Measurements from ENCODE around the gene GATA3.

DNA sequence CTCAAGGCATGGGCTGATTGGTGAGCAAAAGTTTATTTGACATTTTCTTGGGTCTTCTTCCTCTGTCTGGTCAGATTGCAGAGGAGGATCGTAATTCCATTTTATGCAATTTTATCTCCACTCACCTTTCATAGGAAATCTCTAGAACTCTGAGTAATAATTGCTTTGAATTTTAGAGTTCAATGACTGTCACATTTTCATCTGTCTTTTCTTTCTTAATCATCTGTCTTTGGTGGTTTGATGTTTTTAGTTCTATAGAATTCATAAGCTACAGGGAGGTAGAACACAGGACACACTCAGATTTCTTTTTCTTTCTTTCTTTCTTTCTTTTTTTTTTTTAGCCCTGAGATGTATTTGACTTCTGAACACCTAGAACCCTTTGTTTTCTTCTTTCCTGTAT is 11.6 kb downstream of the GATA3 start:
- no peak for TF ChIP-seq EZH2 (IDR thresholded peaks at IDR 0.05; ENCODE audit: insufficient read depth, poor library complexity, severe bottlenecking)
- TF ChIP-seq EZH2phosphoT487 (IDR thresholded peaks at IDR 0.05; ENCODE audit: insufficient read depth, low read depth) = no peak

Data from GM23248 (cell line).